Measurements from ENCODE around the gene CDH13. TPM values are rescaled to one million over a fixed set of nuclear protein-coding genes. Genes with fewer than 3 reads are reported as not detected.

CDH13 gene
- total and polyA plus RNA-seq, 2 experiments from 2014 or later, result 1.6 to 4.4 TPM

- no peak for TF ChIP-seq ZNF462 (CRISPR knock-in tag; IDR thresholded peaks at IDR 0.05)
- TF ChIP-seq CREB1 (CRISPR knock-in tag; IDR thresholded peaks at IDR 0.05; ENCODE audit: low read depth), result no peak
- no peak for TF ChIP-seq EZH2phosphoT487 (IDR thresholded peaks at IDR 0.05; ENCODE audit: unreplicated experiment)
- TF ChIP-seq CTCF (conservative IDR thresholded peaks at IDR 0.05; ENCODE audit: low read depth in 2 of 2), result no peak
These were observed 218.3 kb downstream of the CDH13 start (continued) for GRCh38 chr16:82845116-82845515.

GRCh38 chr16:82846806-82847205 is 220.0 kb downstream of the CDH13 start:
- no peak overlapping the region for H3K4me2 ChIP-seq
- Mint-ChIP-seq H3K27ac (no peak overlapping the region), H3K4me3 (no peak overlapping the region), H3K36me3 (ENCODE audit: low read depth) (peaks cover 16% of the 10 kb centered on the region), H3K27me3 (ENCODE audit: insufficient read depth, low read depth, poor library complexity) (no peaks in the 10 kb centered on the region), H3K9me3 (peaks cover 21% of the 10 kb centered on the region), H3K4me1 (peaks cover 6% of the 10 kb centered on the region; the same call in 2 of the 3 replicates)
- H3K9me2 ChIP-seq (ENCODE audit: insufficient read depth), result no peaks in the 10 kb centered on the region
- no peaks in the 10 kb centered on the region for H3K79me2 ChIP-seq (replicated peaks; ENCODE audit: insufficient read depth)
- no peak overlapping the region for H3K4me3 ChIP-seq
- no peaks in the 10 kb centered on the region for H3F3A ChIP-seq (replicated peaks; ENCODE audit: low read depth)
- peaks cover 7% of the 10 kb centered on the region; the same call in 1 of the 2 replicates for H3K36me3 ChIP-seq (ENCODE audit: insufficient read depth)
- no peak overlapping the region for H3K27ac ChIP-seq (ENCODE audit: low read depth)
- no peaks in the 10 kb centered on the region for H4K20me1 ChIP-seq (replicated peaks; ENCODE audit: insufficient read depth)
- ATAC-seq (no peak), DNase-seq (ENCODE audit: low spot score) (no peak)
- H3K27me3 ChIP-seq (ENCODE audit: insufficient read depth), result no peaks in the 10 kb centered on the region
- H2AFZ ChIP-seq, result no peak overlapping the region
- H3K4me1 ChIP-seq (ENCODE audit: insufficient read depth), result no peaks in the 10 kb centered on the region
- TF ChIP-seq EZH2 (IDR thresholded peaks at IDR 0.05; ENCODE audit: low read depth, unreplicated experiment), result no peak
- TF ChIP-seq CTCF (conservative IDR thresholded peaks at IDR 0.05; ENCODE audit: low read depth in 2 of 2), result no peak
- TF ChIP-seq CREB1 (CRISPR knock-in tag; IDR thresholded peaks at IDR 0.05; ENCODE audit: low read depth), result no peak
- no peak for TF ChIP-seq STAT1 (IDR thresholded peaks at IDR 0.05; ENCODE audit: unreplicated experiment)
- no peak for TF ChIP-seq ETS1 (IDR thresholded peaks at IDR 0.05)
- TF ChIP-seq EZH2phosphoT487 (IDR thresholded peaks at IDR 0.05; ENCODE audit: unreplicated experiment), result no peak
- TF ChIP-seq POLR2AphosphoS5 (IDR thresholded peaks at IDR 0.05; ENCODE audit: low read depth), result no peak

Measured in GM23338 (cell line).